GM18499 (cell line): ENCODE data around the gene CYSLTR1.
"Not testable (repeated sequence)": the region's sequence is repeated elsewhere in the genome, so short reads cannot be mapped to it uniquely, and the experiment has no call there.

Source experiments
- ATAC-seq: cut with Tn5 transposase; IDR thresholded peaks from one replicate; pipeline ENCODE4 v1.9.1; 2021; ENCODE audit warnings: moderate number of reproducible peaks; ENCODE audit not compliant: insufficient read depth, unreplicated experiment

CYSLTR1 gene

GRCh38 chrX:78226047-78226446 lies 101.4 kb downstream of the CYSLTR1 start:
- ATAC-seq: not testable (repeated sequence)
